Testis (tissue), 3 donors: ENCODE results near the gene PPARG. TPM values are rescaled to one million over a fixed set of nuclear protein-coding genes. Genes with fewer than 3 reads are reported as not detected.
"Not testable (repeated sequence)": the region's sequence is repeated elsewhere in the genome, so short reads cannot be mapped to it uniquely, and the experiment has no call there.

ENCODE experiments used
- DNase-seq: peaks from one replicate; pipeline ENCODE4 v3.0.0-alpha.2; 2019
- H3K27ac ChIP-seq, 2 donors: fragments of 200-600 bp; sonication (generic); one replicate each; pipeline ENCODE4 v1.5.1; 2019
- H3K27me3 ChIP-seq: fragments of 200-600 bp; sonication (generic); one replicate; pipeline ENCODE4 v1.5.1; 2019
- H3K36me3 ChIP-seq: fragments of 200-600 bp; sonication (generic); one replicate; pipeline ENCODE4 v1.5.1; 2017; ENCODE audit warnings: low read depth; ENCODE audit errors: missing control alignments
- H3K4me1 ChIP-seq: fragments of 200-600 bp; sonication (generic); one replicate; pipeline ENCODE4 v1.5.1; 2019
- H3K4me3 ChIP-seq, 2 donors: fragments of 200-600 bp; sonication (generic); one replicate each; pipeline ENCODE4 v1.5.1; 2017 to 2019
- H3K9me3 ChIP-seq: fragments of 200-600 bp; sonication (generic); one replicate; pipeline ENCODE4 v1.5.1; 2017
- CTCF ChIP-seq, 3 experiments: fragments of 450-650 bp in 2 of 3; fragments of 200-600 bp in 1 of 3; sonication (generic) in 1 of 3; IDR thresholded peaks; one replicate each; pipeline ENCODE4 v1.5.1; 2016 to 2019; ENCODE audit warnings: antibody characterized with exemption in 3 of 3, mild to moderate bottlenecking in 2 of 3, moderate library complexity in 1 of 3
- POLR2A ChIP-seq: fragments of 450-650 bp; IDR thresholded peaks from one replicate; pipeline ENCODE4 v1.6.1; 2017; ENCODE audit warnings: antibody characterized with exemption, mild to moderate bottlenecking, moderate library complexity
- WGBS, 2 donors: methylation state at CpG; one replicate each; pipeline ENCODE4 v1.1.5; 2018; 5-methylcytosine and 5-hydroxymethylcytosine counted together
- intact Hi-C: fragments of 100-400 bp; cut with DNase I; formaldehyde crosslinking; loops from one replicate; pipeline ENCODE4 v1.15.1; 2023; ENCODE audit warnings: low total_unique reads
- polyA plus RNA-seq: library from polyadenylated mRNA; stranded (reverse); fragments of 350-450 nt; fragmentation: Illumina TruSeq; extraction: RNeasy Lipid Tissue Mini Kit (QIAGEN cat#74804); gene quantifications from one replicate; pipeline ENCODE4 v1.2.3, GENCODE V29; 2014; ENCODE audit warnings: low read depth, low replicate concordance; ENCODE audit not compliant: insufficient read depth
- total RNA-seq, 2 donors: library from RNA; depleted of rRNA; stranded (reverse); fragments of >200 nt; gene quantifications; one replicate each; pipeline ENCODE4 v1.2.3, GENCODE V29; 2016

Gene PPARG
- total and polyA plus RNA-seq, 3 donors from 2014 or later, result 12.1 to 18.7 (median 17.6) TPM

DNA sequence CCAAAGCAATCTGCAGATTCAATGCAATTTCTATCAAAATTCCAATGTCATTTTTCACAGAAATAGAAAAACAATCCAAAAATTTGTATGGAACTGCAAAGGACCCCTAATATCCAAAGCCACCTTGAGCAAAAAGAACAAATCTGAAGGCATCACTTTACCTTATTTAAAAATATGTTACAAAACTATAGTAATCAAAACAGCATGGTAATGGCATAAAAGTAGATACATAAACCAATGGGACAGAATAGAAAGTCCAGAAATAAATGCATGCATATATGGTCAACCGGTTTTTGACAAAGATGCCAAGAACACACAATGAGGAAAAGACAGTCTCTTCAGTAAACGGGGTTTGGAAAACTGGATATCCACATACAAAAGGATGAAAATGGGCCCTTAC, 39.4 kb upstream of the PPARG start:
- no peaks in the 10 kb centered on the region for H3K36me3 ChIP-seq
- no peak for DNase-seq
- no peaks in the 10 kb centered on the region for H3K4me1 ChIP-seq
- H3K27ac ChIP-seq, result no peak overlapping the region
- TF ChIP-seq CTCF (IDR thresholded peaks at IDR 0.05), result no peak
- TF ChIP-seq POLR2A, result no peak
- WGBS, 2 donors, result 99 to 100% methylated on average over 2 of the region's 2 CpGs
- no peaks in the 10 kb centered on the region for H3K9me3 ChIP-seq
- no peaks in the 10 kb centered on the region for H3K27me3 ChIP-seq
- H3K4me3 ChIP-seq, result no peak overlapping the region
- intact Hi-C loops, result no loop called here

GRCh38 chr3:12252889-12253288, 36.0 kb upstream of the PPARG start:
- no peaks in the 10 kb centered on the region for H3K36me3 ChIP-seq
- WGBS, 2 donors, result 73 to 88% methylated on average over 5 of the region's 5 CpGs
- intact Hi-C loops, result no loop called here
- TF ChIP-seq POLR2A (no peak), CTCF (IDR thresholded peaks at IDR 0.05) (no peak)
- no peak overlapping the region for H3K4me3 ChIP-seq
- no peaks in the 10 kb centered on the region for H3K9me3 ChIP-seq
- no peak for DNase-seq
- H3K4me1 ChIP-seq, result no peaks in the 10 kb centered on the region
- no peak overlapping the region for H3K27ac ChIP-seq
- no peaks in the 10 kb centered on the region for H3K27me3 ChIP-seq

DNA sequence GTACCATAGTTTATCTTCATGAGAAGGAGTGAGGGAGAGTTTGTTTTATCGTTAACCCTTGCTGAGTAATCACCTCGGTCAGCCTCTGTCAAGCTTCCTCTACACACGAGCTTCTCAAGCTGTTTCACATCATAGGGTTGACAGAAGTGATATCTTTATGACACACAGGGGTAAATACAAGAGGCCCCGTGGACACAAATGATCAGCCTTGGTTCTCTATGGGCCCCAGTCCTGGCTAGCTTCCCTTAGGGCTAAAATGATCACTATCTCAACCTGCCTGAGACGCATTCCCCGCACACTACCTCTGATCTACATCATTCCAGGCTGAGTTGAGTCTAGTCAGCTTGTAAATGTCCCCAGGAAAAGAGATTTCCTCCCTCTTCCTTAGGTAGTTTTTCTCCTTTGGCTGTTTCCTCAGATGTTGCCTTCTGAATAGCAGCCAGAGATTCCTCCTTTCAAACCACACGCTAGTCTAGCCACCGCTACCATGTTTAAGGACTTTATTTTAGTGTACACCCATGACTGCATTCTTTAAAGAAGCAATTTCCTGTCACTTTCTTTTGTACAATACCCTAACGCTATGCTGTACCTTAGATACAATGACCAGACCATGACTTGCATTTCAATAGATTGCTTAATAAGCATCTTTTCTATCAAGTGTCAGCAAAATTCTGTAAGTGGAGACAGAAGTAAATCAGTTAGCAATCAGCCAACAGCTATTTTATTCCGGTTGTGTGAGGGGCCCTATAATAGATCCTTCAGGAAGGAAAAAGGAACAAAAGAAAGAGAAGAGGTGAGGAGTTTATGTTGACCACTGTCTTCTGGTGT, 35.1 kb upstream of the PPARG start:
- H3K4me3 ChIP-seq, result no peak overlapping the region
- TF ChIP-seq CTCF (IDR thresholded peaks at IDR 0.05) (no peak), POLR2A (no peak)
- no peaks in the 10 kb centered on the region for H3K27me3 ChIP-seq
- H3K9me3 ChIP-seq, result no peaks in the 10 kb centered on the region
- intact Hi-C loops, result no loop called here
- DNase-seq, result no peak
- WGBS, 2 donors, result 60 to 62% methylated on average over 10 of the region's 10 CpGs
- H3K4me1 ChIP-seq, result no peaks in the 10 kb centered on the region
- H3K36me3 ChIP-seq, result no peaks in the 10 kb centered on the region
- no peak overlapping the region for H3K27ac ChIP-seq

GRCh38 chr3:12255393-12255792, 33.5 kb upstream of the PPARG start:
- Histone ChIP-seq H3K4me1 (no peaks in the 10 kb centered on the region), H3K9me3 (no peaks in the 10 kb centered on the region), H3K27ac (no peak overlapping the region), H3K27me3 (no peaks in the 10 kb centered on the region), H3K4me3 (no peak overlapping the region), H3K36me3 (no peaks in the 10 kb centered on the region)
- no peak for DNase-seq
- intact Hi-C loops, result no loop called here
- TF ChIP-seq CTCF (IDR thresholded peaks at IDR 0.05) (no peak), POLR2A (no peak)
- 88 to 91% methylated on average over 2 of the region's 2 CpGs for WGBS, 2 donors

DNA sequence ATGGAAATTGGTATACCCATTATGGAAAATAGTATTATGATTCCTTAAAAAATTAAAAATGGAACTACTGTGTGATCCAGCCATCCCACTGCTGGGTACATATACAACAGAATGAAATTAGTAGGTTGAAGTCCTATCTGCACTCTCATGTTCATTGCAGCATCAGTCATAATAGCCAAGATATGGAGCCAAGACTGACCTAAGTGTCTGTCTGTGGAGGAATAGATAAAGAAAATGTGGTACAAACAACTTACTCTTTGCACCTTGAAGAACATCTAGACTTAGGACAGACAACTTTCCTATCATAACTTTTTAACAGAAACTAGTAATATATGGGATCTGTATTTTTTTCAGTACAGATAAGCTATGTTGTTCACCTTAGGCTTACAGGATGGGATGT, 30.0 kb upstream of the PPARG start:
- no peak overlapping the region for H3K4me3 ChIP-seq
- H3K4me1 ChIP-seq, result no peaks in the 10 kb centered on the region
- no peaks in the 10 kb centered on the region for H3K27me3 ChIP-seq
- no peak for TF ChIP-seq POLR2A
- TF ChIP-seq CTCF (IDR thresholded peaks at IDR 0.05), result no peak
- DNase-seq, result no peak
- intact Hi-C loops, result no loop called here
- H3K36me3 ChIP-seq, result no peaks in the 10 kb centered on the region
- H3K9me3 ChIP-seq, result no peaks in the 10 kb centered on the region
- H3K27ac ChIP-seq, result no peak overlapping the region

DNA sequence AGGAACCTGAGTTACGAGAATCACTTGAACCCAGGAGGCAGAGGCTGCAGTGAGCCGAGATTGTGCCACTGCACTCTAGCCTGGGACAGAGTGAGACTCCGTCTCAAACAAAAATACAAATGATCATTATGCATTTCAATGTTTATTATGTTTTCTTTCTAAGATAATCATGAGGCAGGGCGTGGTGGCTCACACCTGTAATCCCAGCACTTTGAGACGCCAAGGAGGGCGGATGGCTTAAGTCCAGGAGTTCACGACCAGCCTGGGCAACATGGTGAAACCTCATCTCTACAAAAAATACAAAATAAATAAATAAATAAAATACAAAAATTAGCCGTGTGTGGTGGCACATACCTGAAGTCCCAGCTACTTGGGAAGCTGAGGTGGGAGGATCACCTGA, 26.7 kb upstream of the PPARG start:
- H3K27me3 ChIP-seq, H3K4me1 ChIP-seq, H3K4me3 ChIP-seq, H3K36me3 ChIP-seq, intact Hi-C loops, DNase-seq, H3K27ac ChIP-seq, H3K9me3 ChIP-seq: not testable (repeated sequence)
- 90 to 95% methylated on average over 8 of the region's 8 CpGs for WGBS, 2 donors
